Activated CD4-positive, alpha-beta T cell treated with anti-CD3 and anti-CD28 coated beads, Interleukin-2, amount 50 U/mL, for 1 hour (primary cell): ENCODE results near the gene CMPK2.
"Not testable (repeated sequence)": the region's sequence is repeated elsewhere in the genome, so short reads cannot be mapped to it uniquely, and the experiment has no call there.

Source experiments
- DNase-seq: peaks from one replicate; pipeline ENCODE4 v3.0.0-alpha.2; 2020

The CMPK2 gene

DNA sequence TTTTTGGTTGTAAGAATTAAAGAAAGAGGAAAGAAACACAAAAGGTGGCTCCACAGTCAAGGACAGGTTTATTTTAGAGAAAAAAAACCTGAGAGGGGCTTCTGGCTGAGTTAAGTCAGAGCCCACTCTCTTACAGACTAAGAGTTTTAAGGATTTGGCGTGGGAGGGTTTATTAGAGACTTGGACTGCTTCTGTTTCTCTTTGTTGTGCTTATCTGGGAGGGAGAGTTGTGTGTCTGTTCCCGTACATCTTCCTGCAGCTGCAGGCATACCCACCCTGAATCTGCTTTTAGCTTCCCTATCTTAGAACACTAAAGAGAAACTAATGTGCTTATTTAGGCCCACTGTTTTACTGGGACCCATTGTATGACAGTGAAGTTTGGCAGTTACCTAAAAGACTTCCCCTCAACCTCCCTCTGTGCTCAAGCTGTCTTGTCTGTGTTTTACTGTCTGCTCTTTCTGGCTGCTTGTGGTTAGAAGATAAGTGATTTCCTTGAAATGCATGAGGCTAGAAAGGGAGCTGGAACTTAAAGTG is 14.6 kb upstream of the CMPK2 start:
- DNase-seq: no peak

DNA sequence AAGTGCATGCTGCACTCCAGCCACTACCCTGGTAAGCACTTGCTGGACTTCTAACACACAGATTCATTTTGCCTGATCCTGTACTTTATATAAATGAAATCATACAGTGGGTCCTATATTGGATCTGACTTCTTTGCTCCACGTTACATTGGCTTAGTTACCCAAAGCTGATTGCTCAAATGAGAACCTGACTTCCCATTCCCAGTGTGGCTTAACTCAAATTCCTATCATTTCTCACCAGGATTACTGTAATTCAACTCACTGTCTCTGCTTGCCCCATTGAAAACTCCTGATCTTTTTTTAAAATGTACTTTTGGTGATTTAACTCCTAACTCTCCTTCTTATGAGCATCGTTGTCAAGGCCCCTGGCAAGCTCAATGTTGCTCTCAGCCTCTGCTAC is 13.3 kb upstream of the CMPK2 start:
- DNase-seq: no peak

DNA sequence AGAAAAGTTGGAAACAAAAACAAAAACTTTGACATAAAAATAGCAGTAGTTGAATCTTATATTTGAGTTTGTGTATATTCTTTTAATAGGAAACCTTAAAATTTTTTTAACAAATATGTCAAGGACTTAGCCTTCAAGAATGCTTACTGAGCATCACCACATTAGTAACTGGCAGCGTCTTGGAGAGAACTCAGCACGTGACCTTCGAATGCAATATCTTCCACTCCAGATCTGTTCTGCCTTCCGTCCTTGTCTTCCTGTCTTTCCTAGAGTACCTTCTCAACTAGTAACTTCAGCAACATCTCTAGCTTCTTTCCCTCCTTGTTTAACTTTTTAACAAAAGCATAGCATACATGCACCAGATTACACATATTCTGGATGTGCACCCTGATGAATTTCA is 12.8 kb upstream of the CMPK2 start:
- DNase-seq: no peak

DNA sequence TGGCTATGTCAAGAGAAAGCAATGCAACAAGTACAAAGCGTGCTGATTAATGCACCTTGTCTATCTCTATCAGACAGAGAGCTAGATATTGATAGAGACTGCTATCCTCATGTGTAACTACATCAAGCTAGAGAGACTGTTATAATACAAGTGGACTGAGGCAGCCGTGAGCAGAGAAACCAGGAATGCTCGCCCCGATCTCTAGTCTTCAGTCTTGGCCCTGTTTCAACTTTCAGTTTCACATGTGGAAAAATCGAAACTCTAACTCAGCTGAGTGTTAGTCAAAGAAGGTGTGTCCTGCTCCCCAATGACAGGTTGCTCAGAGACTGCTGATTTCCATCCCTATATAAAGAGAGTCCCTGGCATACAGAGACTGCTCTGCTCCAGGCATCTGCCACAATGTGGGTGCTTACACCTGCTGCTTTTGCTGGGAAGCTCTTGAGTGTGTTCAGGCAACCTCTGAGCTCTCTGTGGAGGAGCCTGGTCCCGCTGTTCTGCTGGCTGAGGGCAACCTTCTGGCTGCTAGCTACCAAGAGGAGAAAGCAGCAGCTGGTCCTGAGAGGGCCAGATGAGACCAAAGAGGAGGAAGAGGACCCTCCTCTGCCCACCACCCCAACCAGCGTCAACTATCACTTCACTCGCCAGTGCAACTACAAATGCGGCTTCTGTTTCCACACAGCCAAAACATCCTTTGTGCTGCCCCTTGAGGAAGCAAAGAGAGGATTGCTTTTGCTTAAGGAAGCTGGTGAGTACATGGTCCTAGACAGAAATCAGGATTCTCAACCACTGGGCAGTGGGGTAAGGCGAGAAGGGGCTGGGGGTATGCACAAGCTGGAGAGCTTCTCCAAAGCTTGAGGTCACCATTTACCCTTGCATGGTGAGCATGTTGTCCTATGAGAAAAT is 11.9 kb upstream of the CMPK2 start, which contains the start of gene RSAD2:
RSAD2 (plus strand) TSS at position 376 of the 903 bp plus-strand sequence; CDS start at position 400, 24 bp downstream.
- no peak for DNase-seq

DNA sequence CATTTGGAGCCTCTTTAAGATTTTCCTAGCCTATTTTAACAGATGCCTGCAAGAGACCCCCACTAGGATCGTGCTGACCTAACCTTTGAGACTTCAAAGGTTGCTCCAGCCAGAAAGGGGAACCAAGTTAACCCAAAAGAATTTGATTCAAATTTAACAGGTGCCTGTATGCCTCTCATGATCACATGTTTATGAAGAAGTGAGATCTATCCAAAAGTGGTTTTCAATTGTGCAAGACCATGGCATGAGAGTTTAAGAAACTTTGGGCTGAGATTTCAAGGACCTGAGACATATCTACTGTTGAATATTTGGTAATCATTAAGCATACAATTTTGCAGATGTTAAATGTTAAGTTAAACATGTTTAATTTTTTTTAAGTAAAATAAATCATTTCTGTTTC is 10.6 kb upstream of the CMPK2 start:
- no peak for DNase-seq

DNA sequence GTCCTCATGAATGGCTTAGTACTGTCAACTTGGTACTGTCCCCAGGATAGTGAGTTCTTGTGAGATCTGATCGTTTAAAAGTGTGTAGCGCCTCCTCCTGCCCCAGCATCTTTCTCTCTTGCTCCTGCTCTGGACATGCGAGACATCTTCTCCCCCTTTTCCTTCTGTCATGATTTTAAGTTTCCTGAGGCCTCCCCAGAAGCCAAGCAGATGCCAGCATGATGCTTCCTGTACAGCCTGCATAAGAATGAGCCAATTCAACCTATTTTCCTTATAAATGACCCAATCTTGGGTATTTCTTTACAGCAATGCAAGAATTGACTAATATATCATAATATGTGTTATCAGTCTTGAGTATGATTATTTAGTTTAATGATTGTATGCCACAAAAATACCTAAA is 8.3 kb upstream of the CMPK2 start:
- DNase-seq: no peak

DNA sequence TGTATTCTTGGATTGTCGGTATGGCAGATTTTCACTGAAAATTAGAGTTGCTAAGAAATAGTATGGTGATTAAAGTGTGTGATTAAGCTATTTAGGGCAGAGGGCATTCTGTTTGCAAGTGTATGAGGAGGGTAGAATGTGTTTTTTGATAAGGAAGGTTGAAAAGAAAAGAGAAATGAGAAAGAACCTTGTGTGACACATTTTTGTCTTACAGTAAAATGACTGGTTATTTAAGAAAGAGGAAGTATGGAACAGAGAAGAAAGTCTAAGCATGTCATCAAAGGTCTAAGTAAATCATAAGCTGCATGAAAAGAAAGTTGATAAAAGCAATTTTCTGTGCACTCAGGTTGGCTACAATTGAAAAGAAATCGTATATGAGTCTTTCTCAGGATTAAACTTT is 6.7 kb upstream of the CMPK2 start:
- DNase-seq: no peak

DNA sequence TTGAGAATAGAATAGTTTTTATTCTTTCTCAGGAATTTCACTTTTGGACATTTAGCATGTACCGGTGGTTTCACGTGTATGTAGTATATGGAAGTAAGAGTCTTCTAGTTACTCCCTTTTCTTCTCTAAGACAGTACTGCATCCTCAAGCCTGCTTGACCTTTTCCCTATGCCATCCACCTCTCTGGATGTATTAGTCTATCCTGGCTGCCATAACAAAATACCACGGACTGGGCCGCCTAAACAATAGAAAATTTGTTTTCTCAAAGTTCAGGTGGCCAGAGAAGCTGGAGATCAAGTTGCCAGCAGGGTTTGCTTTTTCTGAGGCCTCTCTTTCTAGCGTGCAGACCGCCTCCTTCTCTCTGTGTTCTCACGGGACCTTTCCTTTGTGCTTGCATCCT is 1.3 kb upstream of the CMPK2 start:
- no peak for DNase-seq

DNA sequence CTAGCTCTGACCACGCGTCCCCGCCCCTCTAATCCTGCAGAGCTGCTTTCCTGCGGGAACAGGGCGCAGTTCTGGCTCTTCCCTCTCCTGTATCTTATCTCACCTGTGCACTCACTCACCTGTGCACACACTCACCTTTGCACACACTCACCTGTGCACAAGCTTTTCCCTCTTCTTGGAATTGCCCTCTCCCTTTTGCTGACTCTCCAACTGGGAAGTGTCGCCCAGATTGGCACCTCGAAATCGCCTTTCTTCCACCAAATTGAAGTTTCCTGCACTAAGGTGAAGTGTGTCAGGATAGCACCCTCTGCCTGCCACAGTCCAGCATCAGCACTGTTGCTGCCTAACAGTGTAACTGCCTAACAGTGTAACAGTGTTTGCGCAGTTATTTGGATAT is 566 bp upstream of the CMPK2 start:
- DNase-seq: peak; percentile 21

DNA sequence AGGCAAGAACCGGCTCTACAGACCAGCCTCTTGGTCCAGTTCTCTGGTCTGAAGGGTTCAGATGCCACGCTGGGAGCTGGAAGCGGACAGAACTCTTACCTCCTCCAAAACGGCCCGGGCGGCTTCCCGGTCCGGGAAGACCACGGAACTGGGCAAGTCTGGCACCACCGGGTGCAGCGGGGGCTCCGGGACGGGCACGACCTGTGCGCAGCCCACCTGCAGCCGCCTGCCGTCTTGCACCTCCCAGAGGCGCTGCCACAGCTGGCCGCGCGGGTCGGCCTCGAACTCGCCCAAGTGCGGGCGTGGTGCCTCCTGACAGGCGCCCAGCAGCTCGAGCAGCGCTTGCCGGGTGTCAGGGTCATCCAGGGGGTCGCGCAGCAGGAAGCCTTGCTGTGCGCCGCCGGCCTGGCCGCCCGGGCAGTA is 773 bp downstream of the CMPK2 start:
- peak; percentile 20 for DNase-seq

DNA sequence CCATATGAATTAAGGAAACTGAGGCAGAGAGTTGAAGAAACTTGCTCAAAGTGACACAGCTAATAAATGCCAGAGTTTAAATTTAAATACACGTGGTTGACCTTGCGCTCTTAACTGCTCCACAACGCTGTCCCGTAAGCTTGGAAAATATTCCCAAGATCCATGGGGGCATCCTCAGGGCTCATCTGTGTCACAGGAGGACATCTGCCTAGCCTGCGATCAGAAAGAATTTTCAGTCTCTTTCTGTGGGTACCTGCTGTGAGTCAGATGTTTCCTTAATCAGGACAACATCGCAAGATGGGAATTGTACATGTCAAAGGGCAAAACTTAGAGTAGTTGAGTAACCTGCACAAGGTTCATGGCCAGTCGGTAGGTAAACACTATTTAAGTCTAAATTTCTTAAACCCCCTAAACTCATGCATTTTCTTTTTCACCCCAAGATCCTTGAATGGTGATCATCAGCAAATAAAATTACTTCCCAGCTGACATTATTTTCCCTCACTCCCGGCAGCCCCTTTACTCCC is 1.4 kb downstream of the CMPK2 start:
- DNase-seq: no peak

DNA sequence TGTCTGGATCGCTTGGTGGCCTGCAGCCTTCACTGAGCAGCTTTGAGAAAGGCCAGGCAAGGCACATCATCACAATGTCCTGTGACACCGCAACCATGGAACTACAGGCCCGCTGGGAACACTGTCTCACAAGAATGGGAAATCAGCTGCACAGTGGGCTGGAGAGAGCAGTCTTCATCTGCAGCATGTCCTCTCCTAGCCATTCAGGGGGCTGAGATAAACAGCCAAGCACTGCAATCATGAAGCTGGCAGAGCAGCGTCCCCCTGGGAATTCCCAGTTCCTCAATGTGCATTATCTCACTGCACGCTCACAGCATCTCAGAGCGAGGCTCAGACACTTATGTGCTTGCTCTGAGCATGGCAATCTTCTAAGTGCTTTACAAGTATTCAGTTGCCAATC is 1.9 kb downstream of the CMPK2 start:
- DNase-seq: no peak

DNA sequence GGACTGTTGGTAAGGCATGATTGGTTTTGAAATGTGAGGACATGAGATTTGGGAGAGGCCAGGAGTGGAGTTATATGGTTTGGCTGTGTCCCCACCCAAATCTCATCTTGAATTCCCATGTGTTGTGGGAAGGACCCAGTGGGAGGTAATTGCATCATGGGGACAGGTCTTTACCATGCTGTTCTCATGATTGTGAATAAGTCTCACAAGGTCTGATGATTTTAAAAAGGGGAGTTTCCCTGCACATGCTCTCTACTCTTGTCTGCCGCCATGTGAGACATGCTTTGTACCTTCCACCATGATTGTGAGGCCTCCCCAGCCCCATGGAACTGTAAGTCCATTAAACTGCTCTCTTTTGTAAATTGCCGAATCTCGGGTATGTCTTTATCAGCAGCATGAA is 5.4 kb downstream of the CMPK2 start:
- DNase-seq: no peak

DNA sequence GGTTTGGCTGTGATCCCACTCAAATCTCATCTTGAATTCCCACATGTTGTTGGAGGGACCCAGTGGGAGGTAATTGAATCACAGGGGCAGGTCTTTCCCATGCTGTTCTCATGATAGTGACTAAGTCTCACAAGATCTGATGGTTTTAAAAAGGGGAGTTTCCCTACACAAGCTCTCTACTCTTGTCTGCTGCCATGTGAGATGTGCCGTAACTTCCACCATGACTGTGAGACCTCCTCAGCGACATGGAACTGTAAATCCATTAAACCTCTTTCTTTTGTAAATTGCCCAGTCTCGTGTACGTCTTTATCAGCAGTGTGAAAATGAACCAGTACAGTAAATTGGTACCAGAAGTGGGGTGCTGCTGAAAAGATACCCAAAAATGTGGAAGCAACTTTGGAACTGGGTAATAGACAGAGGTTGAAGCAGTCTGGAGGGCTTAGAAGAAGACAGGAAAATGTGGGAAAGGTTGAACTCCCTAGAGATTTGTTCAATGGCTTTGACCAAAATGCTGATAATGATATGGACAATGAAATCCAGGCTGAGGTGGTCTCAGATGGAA is 7.2 kb downstream of the CMPK2 start:
- not testable (repeated sequence) for DNase-seq

DNA sequence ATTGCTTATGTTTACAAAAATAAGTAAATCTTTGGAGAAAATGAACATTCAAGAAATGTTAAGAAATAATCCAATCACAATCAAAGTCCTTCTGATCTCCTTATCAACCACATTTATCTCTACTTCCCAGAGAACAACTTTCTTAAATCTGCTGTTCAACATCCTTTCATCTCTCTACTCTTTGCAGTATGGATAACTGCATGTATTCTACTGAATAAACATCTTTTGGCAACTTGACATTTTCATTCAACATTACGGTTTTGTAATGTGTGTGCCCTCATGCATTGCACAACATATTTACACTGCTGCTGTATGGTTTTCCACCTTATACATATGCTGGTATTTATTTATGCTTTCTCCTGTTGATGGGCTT is 9.2 kb downstream of the CMPK2 start:
- no peak for DNase-seq

DNA sequence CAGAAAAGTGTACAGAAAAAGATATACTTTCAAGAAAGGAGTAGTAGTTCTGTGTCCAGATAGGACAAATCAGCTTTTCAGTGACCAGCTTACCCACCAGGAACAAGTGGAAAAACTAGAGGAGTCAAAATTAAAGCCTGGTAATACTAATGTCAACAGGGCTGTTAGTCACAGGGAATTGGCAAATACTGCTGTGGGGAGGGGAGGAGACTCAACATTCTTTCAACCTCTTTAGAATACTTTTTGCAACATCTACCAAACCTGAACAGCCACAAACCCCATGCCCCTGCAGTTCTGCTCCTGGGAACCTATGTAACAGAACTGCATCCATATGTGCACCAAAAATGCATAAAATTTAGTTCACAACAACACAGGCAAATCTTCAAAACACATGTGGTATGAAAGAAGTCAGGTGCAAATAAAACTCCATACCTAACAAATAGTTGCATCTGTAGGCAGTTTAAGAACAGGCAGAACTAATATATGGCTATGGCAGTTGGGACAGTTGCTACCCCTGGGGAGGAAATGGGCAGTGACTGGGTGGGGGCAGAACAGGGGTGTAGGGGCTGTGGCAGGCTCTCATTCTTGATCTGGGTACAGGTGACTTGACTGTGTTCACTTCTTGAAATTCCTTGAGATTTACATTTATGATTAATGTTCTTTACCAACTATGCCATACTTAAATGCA is 9.7 kb downstream of the CMPK2 start:
- no peak for DNase-seq

DNA sequence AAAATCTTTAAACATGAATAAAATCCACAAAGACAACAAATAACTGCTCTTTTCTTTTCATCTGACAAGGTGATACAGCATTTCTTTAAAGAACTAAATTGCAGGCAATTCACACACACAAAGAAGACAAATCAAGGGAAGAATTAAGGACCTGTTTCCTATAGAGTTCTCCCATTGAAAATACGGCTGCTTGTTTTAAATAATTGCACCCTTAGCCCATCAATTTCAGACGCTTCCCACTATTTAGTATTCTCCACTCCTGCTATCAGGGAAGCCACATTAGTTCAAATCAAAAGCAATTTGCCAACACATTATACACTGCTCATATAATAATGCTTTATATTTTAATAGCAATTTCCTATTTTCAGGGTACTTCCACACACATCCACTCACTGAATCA is 11.3 kb downstream of the CMPK2 start:
- no peak for DNase-seq

DNA sequence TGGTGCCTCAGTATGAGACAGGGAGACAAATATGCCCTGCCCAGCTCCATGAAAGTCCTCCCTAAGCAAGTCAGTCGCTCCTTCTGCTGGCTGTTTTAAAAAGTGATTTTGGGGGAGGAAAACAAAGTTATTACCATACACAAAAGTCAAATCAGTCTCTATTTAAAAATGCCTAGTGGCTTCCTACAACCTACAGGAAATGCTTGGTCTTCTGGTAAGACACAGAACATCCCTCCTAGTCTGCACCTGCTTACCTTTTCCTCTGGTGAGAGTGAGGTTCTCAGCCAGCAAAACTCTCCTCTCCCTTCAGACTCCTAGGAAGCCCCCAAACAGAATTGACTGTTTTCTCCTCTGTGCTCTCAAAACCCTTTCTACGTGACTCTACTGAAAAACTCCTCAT is 13.5 kb downstream of the CMPK2 start:
- DNase-seq: no peak

DNA sequence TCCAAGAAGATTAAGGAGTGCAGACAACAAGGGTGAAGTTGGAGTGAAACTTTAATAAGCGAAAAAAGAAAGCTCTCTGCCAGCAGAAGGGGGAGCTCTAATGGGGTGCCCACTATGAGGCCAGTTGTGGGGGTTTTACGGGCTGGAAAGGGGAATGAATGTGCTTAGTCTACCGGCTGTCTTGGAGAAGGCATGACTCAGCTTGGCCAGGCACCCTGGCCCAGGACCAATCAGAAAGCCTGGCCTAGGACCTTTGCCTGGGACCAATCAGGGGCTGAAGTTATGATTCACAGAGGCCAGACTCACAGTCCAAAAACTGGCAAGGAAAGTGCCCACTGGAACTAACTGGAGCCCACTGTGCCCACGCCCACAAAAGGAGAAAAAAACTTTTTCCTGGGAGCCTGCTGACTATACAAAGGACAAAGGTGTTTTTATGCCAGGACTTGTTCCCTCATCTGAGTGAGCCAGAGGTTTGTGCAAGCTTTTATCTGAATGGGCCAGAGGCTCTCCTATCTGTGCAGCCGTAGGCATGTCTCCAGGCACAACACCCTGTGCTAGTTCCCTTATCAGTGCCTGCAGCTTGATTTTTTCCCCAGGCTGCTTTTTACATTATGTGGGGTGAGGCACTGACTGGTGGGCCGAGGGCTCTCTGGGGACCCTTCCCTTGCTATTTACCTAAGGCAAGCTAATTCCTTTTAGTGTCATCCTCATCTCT is 18.6 kb downstream of the CMPK2 start:
- DNase-seq: no peak

DNA sequence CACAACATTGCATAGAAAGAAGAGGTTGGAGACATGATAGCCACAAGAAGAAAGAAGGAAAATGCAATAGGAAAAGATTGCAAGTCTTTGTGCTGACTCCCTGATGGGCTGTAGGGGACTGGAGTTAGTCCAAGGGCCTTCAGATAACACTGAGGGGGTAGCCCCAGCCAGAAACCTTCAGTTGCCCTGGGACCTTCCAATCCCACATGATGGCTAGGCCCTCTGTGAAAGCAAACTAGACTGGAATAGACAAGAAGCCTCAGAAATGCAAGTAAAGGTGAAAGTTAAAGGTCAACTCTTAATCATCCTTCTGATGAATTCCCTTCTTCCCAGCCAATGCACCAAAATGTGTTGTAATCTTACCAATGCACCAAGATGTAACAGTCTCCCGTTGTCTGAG is 19.2 kb downstream of the CMPK2 start:
- DNase-seq: no peak

DNA sequence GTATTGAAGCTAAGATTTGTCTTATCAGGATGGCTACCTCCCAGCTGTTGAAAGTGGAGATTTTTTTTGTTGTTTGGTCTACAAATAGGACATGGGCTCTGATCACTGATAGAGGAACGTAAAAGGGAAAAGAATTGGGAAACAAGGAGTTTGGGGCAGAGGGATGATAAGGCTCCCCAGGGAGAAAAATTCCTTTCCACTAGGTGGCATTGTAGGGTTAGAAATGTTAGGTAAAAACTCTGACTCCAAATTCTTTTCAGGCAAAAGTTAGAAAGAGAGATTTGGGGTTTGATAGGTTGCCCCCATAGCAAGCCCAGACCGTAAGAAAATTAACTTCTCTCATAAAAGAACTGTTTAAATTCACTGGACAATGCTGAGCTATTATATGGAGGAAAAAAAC is 19.8 kb downstream of the CMPK2 start:
- no peak for DNase-seq

DNA sequence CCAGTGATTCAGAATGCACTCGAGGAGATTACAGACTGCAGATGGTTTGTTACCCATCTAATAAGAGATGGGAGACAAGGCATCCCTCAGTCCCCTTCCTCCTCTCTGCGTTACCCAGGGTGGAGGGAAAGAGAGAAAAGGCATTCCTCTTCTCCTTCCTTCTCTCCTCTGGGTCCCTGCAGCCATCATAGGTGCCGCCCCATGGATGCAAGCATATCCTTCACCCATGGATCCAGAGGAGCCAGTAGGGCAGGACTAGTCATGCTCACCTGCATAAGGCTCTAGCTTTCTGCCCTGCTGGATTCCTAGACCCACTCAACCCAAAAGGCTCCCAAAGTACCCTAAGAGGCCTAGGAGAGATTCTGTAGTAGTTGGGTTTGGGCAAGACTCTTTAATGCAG is 20.4 kb downstream of the CMPK2 start:
- no peak for DNase-seq
